HL-60 (cell line): ENCODE measurements around the gene MC5R.

Source experiments
- DNase-seq, 2 experiments: peaks; one replicate each; pipeline ENCODE4 v3.0.0-alpha.2; 2010 to 2020; ENCODE audit warnings: low read depth in 1 of 2, low spot score in 1 of 2
- H3K27ac ChIP-seq: fragments of 250-450 bp; sonication (Bioruptor Pico); replicated peaks from 2 replicates; pipeline ENCODE4 v1.5.1; 2020; ENCODE audit warnings: mild to moderate bottlenecking, moderate library complexity
- H3K27me3 ChIP-seq: fragments of 250-450 bp; sonication (Bioruptor Pico); 2 replicates; pipeline ENCODE4 v1.5.1; 2021; ENCODE audit warnings: mild to moderate bottlenecking, moderate library complexity; ENCODE audit not compliant: insufficient read depth, poor library complexity, severe bottlenecking
- H3K4me3 ChIP-seq: replicated peaks from 2 replicates; pipeline ENCODE4 v1.5.1; 2011; ENCODE audit warnings: mild to moderate bottlenecking, control low read depth, low read length; ENCODE audit not compliant: insufficient read depth
- GABPA ChIP-seq: IDR thresholded peaks from 2 replicates; pipeline ENCODE4 v1.6.1; 2012; ENCODE audit warnings: low read depth
- POLR2AphosphoS5 ChIP-seq: IDR thresholded peaks from 2 replicates; pipeline ENCODE4 v1.6.1; 2012; ENCODE audit warnings: low read depth
- SPI1 ChIP-seq: IDR thresholded peaks from 2 replicates; pipeline ENCODE4 v1.6.1; 2012; ENCODE audit warnings: low read depth, mild to moderate bottlenecking, borderline replicate concordance
- TF ChIP-seq, protein P1 (sequence below): IDR thresholded peaks from 2 replicates; pipeline ENCODE4 v1.6.1; 2012; ENCODE audit warnings: low read depth; ENCODE audit not compliant: insufficient replicate concordance
- TF ChIP-seq, protein P2 (sequence below): IDR thresholded peaks from one replicate; pipeline ENCODE4 v1.5.1; 2011; ENCODE audit warnings: low read length, control low read depth, inconsistent platforms; ENCODE audit not compliant: insufficient read depth

The MC5R gene

DNA sequence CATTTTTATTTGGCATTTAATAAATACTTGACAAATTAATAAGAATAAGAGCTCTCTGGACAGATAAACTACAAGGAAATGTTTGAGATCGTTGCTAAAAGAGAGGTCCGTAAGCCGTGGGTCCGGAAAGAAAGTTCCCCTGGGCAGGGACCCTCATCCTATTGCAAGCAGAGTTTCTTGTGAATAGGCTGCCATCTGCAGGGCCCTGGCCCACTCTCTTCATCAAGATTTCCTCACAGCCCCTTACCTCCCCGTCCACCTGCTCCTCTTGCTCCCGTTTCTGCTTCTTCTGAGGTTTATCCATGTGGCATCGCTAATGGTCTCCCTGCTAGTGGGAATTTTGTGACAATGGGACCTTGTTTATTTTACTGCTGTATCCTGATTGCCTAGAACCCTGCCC, 30.1 kb upstream of the MC5R start:
- Histone ChIP-seq H3K27ac (no peak overlapping the region), H3K4me3 (no peak overlapping the region), H3K27me3 (peaks cover 16% of the 10 kb centered on the region)
- TF ChIP-seq SPI1, result no peak
- TF ChIP-seq POLR2AphosphoS5, result no peak
- TF ChIP-seq, protein P1, sequence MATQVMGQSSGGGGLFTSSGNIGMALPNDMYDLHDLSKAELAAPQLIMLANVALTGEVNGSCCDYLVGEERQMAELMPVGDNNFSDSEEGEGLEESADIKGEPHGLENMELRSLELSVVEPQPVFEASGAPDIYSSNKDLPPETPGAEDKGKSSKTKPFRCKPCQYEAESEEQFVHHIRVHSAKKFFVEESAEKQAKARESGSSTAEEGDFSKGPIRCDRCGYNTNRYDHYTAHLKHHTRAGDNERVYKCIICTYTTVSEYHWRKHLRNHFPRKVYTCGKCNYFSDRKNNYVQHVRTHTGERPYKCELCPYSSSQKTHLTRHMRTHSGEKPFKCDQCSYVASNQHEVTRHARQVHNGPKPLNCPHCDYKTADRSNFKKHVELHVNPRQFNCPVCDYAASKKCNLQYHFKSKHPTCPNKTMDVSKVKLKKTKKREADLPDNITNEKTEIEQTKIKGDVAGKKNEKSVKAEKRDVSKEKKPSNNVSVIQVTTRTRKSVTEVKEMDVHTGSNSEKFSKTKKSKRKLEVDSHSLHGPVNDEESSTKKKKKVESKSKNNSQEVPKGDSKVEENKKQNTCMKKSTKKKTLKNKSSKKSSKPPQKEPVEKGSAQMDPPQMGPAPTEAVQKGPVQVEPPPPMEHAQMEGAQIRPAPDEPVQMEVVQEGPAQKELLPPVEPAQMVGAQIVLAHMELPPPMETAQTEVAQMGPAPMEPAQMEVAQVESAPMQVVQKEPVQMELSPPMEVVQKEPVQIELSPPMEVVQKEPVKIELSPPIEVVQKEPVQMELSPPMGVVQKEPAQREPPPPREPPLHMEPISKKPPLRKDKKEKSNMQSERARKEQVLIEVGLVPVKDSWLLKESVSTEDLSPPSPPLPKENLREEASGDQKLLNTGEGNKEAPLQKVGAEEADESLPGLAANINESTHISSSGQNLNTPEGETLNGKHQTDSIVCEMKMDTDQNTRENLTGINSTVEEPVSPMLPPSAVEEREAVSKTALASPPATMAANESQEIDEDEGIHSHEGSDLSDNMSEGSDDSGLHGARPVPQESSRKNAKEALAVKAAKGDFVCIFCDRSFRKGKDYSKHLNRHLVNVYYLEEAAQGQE, result no peak
- TF ChIP-seq, protein P2, sequence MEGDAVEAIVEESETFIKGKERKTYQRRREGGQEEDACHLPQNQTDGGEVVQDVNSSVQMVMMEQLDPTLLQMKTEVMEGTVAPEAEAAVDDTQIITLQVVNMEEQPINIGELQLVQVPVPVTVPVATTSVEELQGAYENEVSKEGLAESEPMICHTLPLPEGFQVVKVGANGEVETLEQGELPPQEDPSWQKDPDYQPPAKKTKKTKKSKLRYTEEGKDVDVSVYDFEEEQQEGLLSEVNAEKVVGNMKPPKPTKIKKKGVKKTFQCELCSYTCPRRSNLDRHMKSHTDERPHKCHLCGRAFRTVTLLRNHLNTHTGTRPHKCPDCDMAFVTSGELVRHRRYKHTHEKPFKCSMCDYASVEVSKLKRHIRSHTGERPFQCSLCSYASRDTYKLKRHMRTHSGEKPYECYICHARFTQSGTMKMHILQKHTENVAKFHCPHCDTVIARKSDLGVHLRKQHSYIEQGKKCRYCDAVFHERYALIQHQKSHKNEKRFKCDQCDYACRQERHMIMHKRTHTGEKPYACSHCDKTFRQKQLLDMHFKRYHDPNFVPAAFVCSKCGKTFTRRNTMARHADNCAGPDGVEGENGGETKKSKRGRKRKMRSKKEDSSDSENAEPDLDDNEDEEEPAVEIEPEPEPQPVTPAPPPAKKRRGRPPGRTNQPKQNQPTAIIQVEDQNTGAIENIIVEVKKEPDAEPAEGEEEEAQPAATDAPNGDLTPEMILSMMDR, result no peak
- TF ChIP-seq GABPA, result no peak
- DNase-seq, result no peak

DNA sequence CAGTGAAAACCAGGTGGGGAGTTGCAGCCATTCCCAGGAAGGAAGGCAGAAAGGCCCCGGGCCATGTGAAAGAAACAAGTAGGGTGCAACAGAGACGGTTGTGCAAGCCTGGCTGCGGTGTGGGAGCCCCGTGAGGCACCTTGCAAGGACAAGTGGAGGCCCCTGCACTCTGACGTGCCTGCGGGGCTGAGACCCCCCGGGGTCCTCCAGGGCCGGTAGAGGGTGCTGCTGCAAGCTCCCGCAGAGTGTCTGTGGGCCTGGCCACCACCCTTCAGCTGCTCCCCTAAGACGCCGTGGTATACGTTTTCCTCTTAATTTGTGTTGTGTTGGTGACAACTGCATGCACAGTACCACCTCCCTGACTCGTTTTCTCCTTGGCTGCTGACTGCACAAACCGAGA, 27.4 kb upstream of the MC5R start:
- H3K4me3 ChIP-seq, result no peak overlapping the region
- no peak overlapping the region for H3K27ac ChIP-seq
- no peak for DNase-seq
- TF ChIP-seq SPI1 (no peak), POLR2AphosphoS5 (no peak), GABPA (no peak)
- TF ChIP-seq, protein P1, result no peak
- TF ChIP-seq, protein P2, result no peak
- H3K27me3 ChIP-seq, result peaks cover 43% of the 10 kb centered on the region

DNA sequence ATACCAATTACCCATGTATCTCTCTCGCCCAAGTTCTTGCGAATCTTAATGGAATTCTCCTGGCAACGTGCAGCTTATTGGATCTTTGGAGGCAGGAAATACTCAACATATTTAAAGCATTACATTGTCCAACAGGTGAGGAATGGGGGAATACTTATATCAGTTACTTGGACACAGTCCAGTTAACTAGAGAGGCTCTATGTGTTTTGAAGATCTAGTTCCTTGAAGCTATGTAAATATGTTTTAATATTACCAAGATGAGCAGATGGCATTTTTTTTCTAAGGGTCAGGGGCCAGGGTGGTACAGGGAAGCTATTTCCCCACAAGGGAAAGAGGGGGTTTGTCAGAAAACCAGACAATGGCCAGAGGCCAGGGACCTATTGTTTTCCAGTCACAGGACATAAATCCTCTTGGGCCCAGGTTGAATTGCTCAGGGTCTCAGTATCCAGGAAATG, 26.8 kb upstream of the MC5R start:
- H3K4me3 ChIP-seq, result no peak overlapping the region
- H3K27ac ChIP-seq, result no peak overlapping the region
- TF ChIP-seq POLR2AphosphoS5, result no peak
- no peak for TF ChIP-seq SPI1
- TF ChIP-seq, protein P2, result no peak
- no peak for TF ChIP-seq GABPA
- TF ChIP-seq, protein P1, result no peak
- DNase-seq, result no peak
- H3K27me3 ChIP-seq, result peaks cover 47% of the 10 kb centered on the region
